Measurements from ENCODE around the gene MPZL1.

DNA sequence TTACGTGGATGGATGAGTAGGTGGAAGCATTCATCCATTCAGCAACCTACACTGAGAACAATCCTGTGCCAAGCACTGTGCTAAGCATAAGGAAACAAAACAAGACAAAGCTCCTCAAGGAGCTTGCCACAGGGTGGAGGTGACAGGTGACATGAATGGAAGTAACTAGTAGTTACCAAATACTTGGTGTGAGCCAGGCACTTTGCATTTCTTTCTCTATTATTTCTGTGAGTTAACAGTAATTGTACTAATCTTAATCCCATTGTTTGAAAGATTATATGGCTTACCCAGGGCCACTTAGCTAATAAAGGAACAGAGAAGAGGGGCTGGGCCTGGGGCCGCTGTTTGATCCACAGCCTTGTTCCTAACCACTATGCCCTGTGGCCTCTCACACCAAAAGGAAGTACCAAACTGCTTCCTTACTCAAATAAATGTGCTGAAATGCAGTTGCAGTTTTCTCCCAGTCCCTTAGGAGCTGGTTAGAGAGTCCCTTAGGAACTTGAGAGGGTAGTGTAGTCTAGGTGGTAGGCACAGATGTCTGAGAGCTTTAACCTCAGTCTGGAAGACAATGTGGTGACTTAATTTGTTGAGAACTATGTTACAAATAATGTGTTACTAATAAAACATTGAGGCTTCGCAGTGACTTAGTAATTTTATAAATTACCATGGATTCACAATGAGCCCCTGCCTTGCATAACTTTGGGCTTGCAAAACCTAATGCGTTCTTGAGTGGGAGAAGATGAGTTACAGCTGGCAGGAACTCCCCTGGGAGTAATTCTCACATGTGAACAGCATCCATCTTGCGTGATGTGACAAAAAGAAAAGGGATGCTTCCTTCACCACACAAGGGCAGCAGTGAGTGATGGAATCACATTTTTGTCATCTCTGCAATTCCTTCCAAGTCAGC lies 69.8 kb downstream of the MPZL1 start:
- TF ChIP-seq, protein P1, sequence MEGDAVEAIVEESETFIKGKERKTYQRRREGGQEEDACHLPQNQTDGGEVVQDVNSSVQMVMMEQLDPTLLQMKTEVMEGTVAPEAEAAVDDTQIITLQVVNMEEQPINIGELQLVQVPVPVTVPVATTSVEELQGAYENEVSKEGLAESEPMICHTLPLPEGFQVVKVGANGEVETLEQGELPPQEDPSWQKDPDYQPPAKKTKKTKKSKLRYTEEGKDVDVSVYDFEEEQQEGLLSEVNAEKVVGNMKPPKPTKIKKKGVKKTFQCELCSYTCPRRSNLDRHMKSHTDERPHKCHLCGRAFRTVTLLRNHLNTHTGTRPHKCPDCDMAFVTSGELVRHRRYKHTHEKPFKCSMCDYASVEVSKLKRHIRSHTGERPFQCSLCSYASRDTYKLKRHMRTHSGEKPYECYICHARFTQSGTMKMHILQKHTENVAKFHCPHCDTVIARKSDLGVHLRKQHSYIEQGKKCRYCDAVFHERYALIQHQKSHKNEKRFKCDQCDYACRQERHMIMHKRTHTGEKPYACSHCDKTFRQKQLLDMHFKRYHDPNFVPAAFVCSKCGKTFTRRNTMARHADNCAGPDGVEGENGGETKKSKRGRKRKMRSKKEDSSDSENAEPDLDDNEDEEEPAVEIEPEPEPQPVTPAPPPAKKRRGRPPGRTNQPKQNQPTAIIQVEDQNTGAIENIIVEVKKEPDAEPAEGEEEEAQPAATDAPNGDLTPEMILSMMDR (IDR thresholded peaks at IDR 0.05), result no peak
- no peak for TF ChIP-seq POLR2A (IDR thresholded peaks at IDR 0.05)

Data from testis (tissue), 2 donors.